ENCODE data around the gene GNAS. TPM values are rescaled to one million over a fixed set of nuclear protein-coding genes. Genes with fewer than 3 reads are reported as not detected.
"Not testable (repeated sequence)": the region's sequence is repeated elsewhere in the genome, so short reads cannot be mapped to it uniquely, and the experiment has no call there.

Gene GNAS
- total and polyA plus RNA-seq, 4 donors, result 838 to 1,060 (median 907) TPM

DNA sequence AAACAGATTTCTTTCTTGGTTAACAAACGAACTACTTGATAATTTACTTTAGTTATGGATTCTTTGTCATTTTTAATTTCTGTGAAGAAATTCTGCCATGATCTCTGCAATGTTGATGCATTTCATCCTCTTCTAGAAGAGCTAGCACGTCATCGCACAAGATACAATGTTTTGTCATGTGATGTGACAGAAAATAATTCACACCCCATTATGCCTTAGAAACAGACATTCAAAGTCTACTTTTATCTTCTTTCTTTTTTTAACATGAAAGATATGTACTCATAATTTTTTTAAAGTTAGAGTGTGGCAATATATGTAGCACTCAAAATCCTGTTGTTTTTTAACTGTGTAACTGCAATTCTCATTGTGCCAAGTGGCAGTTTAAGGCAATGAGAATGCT is 89.0 kb downstream of the GNAS start:
- Histone ChIP-seq H3K36me3 (ENCODE audit: control insufficient read depth in 1 of 2, insufficient read depth in 2 of 2, low read length in 1 of 2) (no peaks in the 10 kb centered on the region), H3K4me1 (ENCODE audit: control insufficient read depth in 1 of 2, insufficient read depth in 2 of 2, low read length in 2 of 2) (no peaks in the 10 kb centered on the region), H3K27me3 (ENCODE audit: control insufficient read depth in 1 of 2, insufficient read depth in 2 of 2, low read length in 1 of 2) (no peaks in the 10 kb centered on the region), H3K27ac (ENCODE audit: low read depth in 1 of 2, low read length in 2 of 2) (no peak overlapping the region), H3K9me3 (ENCODE audit: control insufficient read depth, low read length) (no peaks in the 10 kb centered on the region), H3K4me3 (ENCODE audit: low read length in 2 of 2) (no peak overlapping the region)
- intact Hi-C loops (cut with DNase I), result no loop called here
- no peak for DNase-seq
- 72 to 82% methylated on average over 3 of the region's 3 CpGs for WGBS, 2 donors
- no peak for ATAC-seq (ENCODE audit: low FRiP score)

- Histone ChIP-seq H3K27me3 (ENCODE audit: control insufficient read depth in 1 of 2, insufficient read depth in 2 of 2, low read length in 1 of 2) (no peaks in the 10 kb centered on the region), H3K4me1 (ENCODE audit: control insufficient read depth in 1 of 2, insufficient read depth in 2 of 2, low read length in 2 of 2) (no peaks in the 10 kb centered on the region), H3K9me3 (ENCODE audit: control insufficient read depth, low read length) (no peaks in the 10 kb centered on the region), H3K4me3 (ENCODE audit: low read length in 2 of 2) (no peak overlapping the region), H3K27ac (ENCODE audit: low read depth in 1 of 2, low read length in 2 of 2) (no peak overlapping the region), H3K36me3 (ENCODE audit: control insufficient read depth in 1 of 2, insufficient read depth in 2 of 2, low read length in 1 of 2) (no peaks in the 10 kb centered on the region)
- no peak for DNase-seq
- intact Hi-C loops (cut with DNase I), result no loop called here
- WGBS, 2 donors, result 34 to 39% methylated on average over 4 of the region's 4 CpGs
- no peak for ATAC-seq (ENCODE audit: low FRiP score)
Observed at GRCh38 chr20:58942549-58942948, 90.0 kb downstream of the GNAS start.

DNA sequence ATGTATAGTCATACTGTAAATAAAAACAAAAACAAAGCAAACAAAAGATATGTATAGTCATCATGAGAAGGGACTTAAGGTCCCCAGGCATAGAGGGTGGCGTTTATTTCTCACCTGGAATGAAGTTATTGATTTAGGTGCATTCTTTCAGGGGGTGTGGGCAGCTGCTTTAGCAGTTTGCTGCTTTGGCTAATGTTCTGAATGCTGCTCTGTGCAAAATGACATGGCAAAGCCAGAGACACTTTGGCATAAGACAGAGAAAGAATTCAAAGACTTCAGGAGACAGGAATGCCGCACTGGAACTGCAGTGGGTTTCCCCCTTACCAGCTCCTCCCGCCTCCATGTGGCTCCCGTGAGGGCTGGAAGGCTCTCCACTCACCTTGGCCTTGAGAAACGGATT is 92.1 kb downstream of the GNAS start:
- H3K9me3 ChIP-seq (ENCODE audit: control insufficient read depth, low read length), result no peaks in the 10 kb centered on the region
- WGBS, 2 donors, result 66 to 67% methylated on average over 5 of the region's 5 CpGs
- DNase-seq, result no peak
- H3K4me3 ChIP-seq (ENCODE audit: low read length in 2 of 2), result no peak overlapping the region
- no peaks in the 10 kb centered on the region for H3K36me3 ChIP-seq (ENCODE audit: control insufficient read depth in 1 of 2, insufficient read depth in 2 of 2, low read length in 1 of 2)
- H3K27me3 ChIP-seq (ENCODE audit: control insufficient read depth in 1 of 2, insufficient read depth in 2 of 2, low read length in 1 of 2), result no peaks in the 10 kb centered on the region
- intact Hi-C loops (cut with DNase I), result no loop called here
- no peaks in the 10 kb centered on the region for H3K4me1 ChIP-seq (ENCODE audit: control insufficient read depth in 1 of 2, insufficient read depth in 2 of 2, low read length in 2 of 2)
- ATAC-seq (ENCODE audit: low FRiP score), result no peak
- no peak overlapping the region for H3K27ac ChIP-seq (ENCODE audit: low read depth in 1 of 2, low read length in 2 of 2)

GRCh38 chr20:58945965-58946631 is 93.6 kb downstream of the GNAS start:
- 93 to 94% methylated on average over 10 of the region's 10 CpGs for WGBS, 2 donors
- ATAC-seq (ENCODE audit: low FRiP score) (no peak), DNase-seq (no peak)
- Histone ChIP-seq H3K27ac (ENCODE audit: low read depth in 1 of 2, low read length in 2 of 2) (no peak overlapping the region), H3K9me3 (ENCODE audit: control insufficient read depth, low read length) (no peaks in the 10 kb centered on the region), H3K4me1 (ENCODE audit: control insufficient read depth in 1 of 2, insufficient read depth in 2 of 2, low read length in 2 of 2) (no peaks in the 10 kb centered on the region), H3K36me3 (ENCODE audit: control insufficient read depth in 1 of 2, insufficient read depth in 2 of 2, low read length in 1 of 2) (no peaks in the 10 kb centered on the region), H3K27me3 (ENCODE audit: control insufficient read depth in 1 of 2, insufficient read depth in 2 of 2, low read length in 1 of 2) (no peaks in the 10 kb centered on the region), H3K4me3 (ENCODE audit: low read length in 2 of 2) (no peak overlapping the region)
- intact Hi-C loops (cut with DNase I), result no loop called here

- 78% methylated on average over 7 of the region's 7 CpGs for WGBS, 2 donors
- H3K4me1 ChIP-seq (ENCODE audit: control insufficient read depth in 1 of 2, insufficient read depth in 2 of 2, low read length in 2 of 2); H3K36me3 ChIP-seq (ENCODE audit: control insufficient read depth in 1 of 2, insufficient read depth in 2 of 2, low read length in 1 of 2); H3K27ac ChIP-seq (ENCODE audit: low read depth in 1 of 2, low read length in 2 of 2); intact Hi-C loops (cut with DNase I); DNase-seq; H3K9me3 ChIP-seq (ENCODE audit: control insufficient read depth, low read length); H3K4me3 ChIP-seq (ENCODE audit: low read length in 2 of 2); H3K27me3 ChIP-seq (ENCODE audit: control insufficient read depth in 1 of 2, insufficient read depth in 2 of 2, low read length in 1 of 2); ATAC-seq (ENCODE audit: low FRiP score): not testable (repeated sequence)
Observed at GRCh38 chr20:58947797-58948388, 95.4 kb downstream of the GNAS start.

DNA sequence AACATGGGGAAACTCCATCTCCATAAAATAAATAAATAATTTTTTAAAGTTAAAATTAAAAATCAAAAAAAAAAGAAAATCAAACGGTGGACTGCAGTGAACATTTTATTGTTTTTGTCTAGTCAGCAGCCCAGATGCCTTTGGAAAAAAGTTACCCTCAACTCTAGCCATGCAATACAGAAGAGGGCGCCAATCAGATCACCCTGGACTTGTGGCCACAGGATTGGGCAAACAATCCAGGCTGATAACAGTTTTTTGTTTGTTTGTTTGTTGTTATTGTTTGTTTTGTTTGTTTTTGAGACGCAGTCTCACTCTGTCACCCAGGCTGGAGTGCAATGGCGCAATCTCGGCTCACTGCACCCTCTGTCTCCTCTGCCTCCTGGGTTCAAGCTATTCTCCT is 98.1 kb downstream of the GNAS start:
- H3K27me3 ChIP-seq (ENCODE audit: control insufficient read depth in 1 of 2, insufficient read depth in 2 of 2, low read length in 1 of 2), result no peaks in the 10 kb centered on the region
- H3K4me3 ChIP-seq (ENCODE audit: low read length in 2 of 2), result no peak overlapping the region
- H3K36me3 ChIP-seq (ENCODE audit: control insufficient read depth in 1 of 2, insufficient read depth in 2 of 2, low read length in 1 of 2), result no peaks in the 10 kb centered on the region
- no peak overlapping the region for H3K27ac ChIP-seq (ENCODE audit: low read depth in 1 of 2, low read length in 2 of 2)
- DNase-seq, result no peak
- no peaks in the 10 kb centered on the region for H3K9me3 ChIP-seq (ENCODE audit: control insufficient read depth, low read length)
- intact Hi-C loops (cut with DNase I), result no loop called here
- no peak for ATAC-seq (ENCODE audit: low FRiP score)
- no peaks in the 10 kb centered on the region for H3K4me1 ChIP-seq (ENCODE audit: control insufficient read depth in 1 of 2, insufficient read depth in 2 of 2, low read length in 2 of 2)
- 79 to 82% methylated on average over 5 of the region's 5 CpGs for WGBS, 2 donors

DNA sequence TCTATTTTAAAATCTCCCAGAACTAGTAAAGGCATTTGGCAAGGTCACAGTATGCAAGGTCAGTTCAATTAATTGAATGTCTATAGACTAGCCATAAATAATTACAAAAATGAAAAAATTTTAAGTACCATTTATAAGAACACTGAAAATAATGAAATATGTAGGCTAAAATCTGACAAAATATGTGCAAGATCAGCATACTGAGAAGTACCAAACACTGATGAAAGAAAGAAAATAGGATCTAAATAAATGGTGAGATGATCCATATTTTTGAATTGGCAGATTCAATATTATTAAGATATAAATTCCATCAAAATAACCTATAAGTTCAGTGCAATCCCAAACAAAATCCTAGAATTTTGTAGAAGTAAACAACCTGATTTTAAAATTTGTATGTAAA is 100.5 kb downstream of the GNAS start:
- no peaks in the 10 kb centered on the region for H3K9me3 ChIP-seq (ENCODE audit: control insufficient read depth, low read length)
- no peak overlapping the region for H3K4me3 ChIP-seq (ENCODE audit: low read length in 2 of 2)
- H3K27ac ChIP-seq (ENCODE audit: low read depth in 1 of 2, low read length in 2 of 2), result no peak overlapping the region
- DNase-seq, result no peak
- no peaks in the 10 kb centered on the region for H3K27me3 ChIP-seq (ENCODE audit: control insufficient read depth in 1 of 2, insufficient read depth in 2 of 2, low read length in 1 of 2)
- H3K36me3 ChIP-seq (ENCODE audit: control insufficient read depth in 1 of 2, insufficient read depth in 2 of 2, low read length in 1 of 2), result no peaks in the 10 kb centered on the region
- intact Hi-C loops (cut with DNase I), result no loop called here
- ATAC-seq (ENCODE audit: low FRiP score), result no peak
- H3K4me1 ChIP-seq (ENCODE audit: control insufficient read depth in 1 of 2, insufficient read depth in 2 of 2, low read length in 2 of 2), result no peaks in the 10 kb centered on the region

- WGBS, 2 donors, result 82 to 88% methylated on average over 8 of the region's 8 CpGs
- Histone ChIP-seq H3K27ac (ENCODE audit: low read depth in 1 of 2, low read length in 2 of 2) (no peak overlapping the region), H3K9me3 (ENCODE audit: control insufficient read depth, low read length) (no peaks in the 10 kb centered on the region), H3K4me3 (ENCODE audit: low read length in 2 of 2) (no peak overlapping the region), H3K4me1 (ENCODE audit: control insufficient read depth in 1 of 2, insufficient read depth in 2 of 2, low read length in 2 of 2) (no peaks in the 10 kb centered on the region), H3K27me3 (ENCODE audit: control insufficient read depth in 1 of 2, insufficient read depth in 2 of 2, low read length in 1 of 2) (no peaks in the 10 kb centered on the region), H3K36me3 (ENCODE audit: control insufficient read depth in 1 of 2, insufficient read depth in 2 of 2, low read length in 1 of 2) (no peaks in the 10 kb centered on the region)
- intact Hi-C loops (cut with DNase I), result no loop called here
- no peak for DNase-seq
- ATAC-seq (ENCODE audit: low FRiP score), result no peak
Observed at GRCh38 chr20:58956078-58956477, 103.6 kb downstream of the GNAS start.

DNA sequence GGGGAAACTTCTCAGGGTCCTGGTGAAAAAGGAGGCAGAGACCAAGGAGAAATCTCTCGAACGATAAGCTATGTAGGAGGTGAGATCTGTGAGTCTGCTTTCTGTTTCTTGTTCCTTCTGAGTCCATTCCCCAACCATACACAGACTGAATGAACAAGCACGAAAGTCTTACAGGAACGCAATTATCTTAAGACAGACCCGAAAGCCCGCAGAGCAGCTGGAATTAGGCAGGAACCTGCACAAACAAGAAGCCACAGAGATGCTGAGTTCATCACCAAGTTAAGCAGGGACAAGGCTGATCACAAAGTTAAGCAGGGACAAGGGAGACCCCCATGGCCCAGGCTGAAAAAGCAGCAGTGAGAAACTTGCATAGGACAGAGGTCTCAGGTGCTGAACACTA is 107.1 kb downstream of the GNAS start:
- Histone ChIP-seq H3K36me3 (ENCODE audit: control insufficient read depth in 1 of 2, insufficient read depth in 2 of 2, low read length in 1 of 2) (no peaks in the 10 kb centered on the region), H3K27ac (ENCODE audit: low read depth in 1 of 2, low read length in 2 of 2) (no peak overlapping the region), H3K27me3 (ENCODE audit: control insufficient read depth in 1 of 2, insufficient read depth in 2 of 2, low read length in 1 of 2) (no peaks in the 10 kb centered on the region), H3K9me3 (ENCODE audit: control insufficient read depth, low read length) (no peaks in the 10 kb centered on the region), H3K4me1 (ENCODE audit: control insufficient read depth in 1 of 2, insufficient read depth in 2 of 2, low read length in 2 of 2) (no peaks in the 10 kb centered on the region), H3K4me3 (ENCODE audit: low read length in 2 of 2) (no peak overlapping the region)
- ATAC-seq (ENCODE audit: low FRiP score) (no peak), DNase-seq (no peak)
- intact Hi-C loops (cut with DNase I), result no loop called here
- WGBS, 2 donors, result 60 to 68% methylated on average over 6 of the region's 6 CpGs
